ENCODE measurements around the gene SLIT3.

GRCh38 chr5:169195601-169196000 lies 105.3 kb downstream of the SLIT3 start:
- no peak for TF ChIP-seq CTCF (IDR thresholded peaks at IDR 0.05; ENCODE audit: low read depth, low read length)
- TF ChIP-seq MAX (IDR thresholded peaks at IDR 0.05; ENCODE audit: low read depth, low read length) = no peak
- TF ChIP-seq POLR2A (IDR thresholded peaks at IDR 0.05; ENCODE audit: extremely low read depth, insufficient read length) = no peak

Data from NB4 (cell line).